Esophagus muscularis mucosa (tissue), 4 donors: ENCODE measurements around the gene PTAR1. TPM values are rescaled to one million over a fixed set of nuclear protein-coding genes. Genes with fewer than 3 reads are reported as not detected.

Experiments
- DNase-seq: peaks from one replicate; pipeline ENCODE4 v3.0.0-alpha.2; 2017; ENCODE audit errors: extremely low spot score
- H3K27ac ChIP-seq, 4 donors: fragments of 200-600 bp; sonication (generic); replicated peaks in 1 of 4; 1 replicate in 3 of 4; 2 replicates in 1 of 4; pipeline ENCODE4 v1.5.1; 2016 to 2019; ENCODE audit warnings: mild to moderate bottlenecking in 1 of 4
- H3K27me3 ChIP-seq, 4 donors: fragments of 200-600 bp; sonication (generic); one replicate each; pipeline versions ENCODE4 v1.5.1 to v1.6.0; 2016 to 2019
- H3K36me3 ChIP-seq, 4 donors: fragments of 200-600 bp; sonication (generic); one replicate each; pipeline ENCODE4 v1.5.1; 2016 to 2019
- H3K4me1 ChIP-seq, 4 donors: fragments of 200-600 bp; sonication (generic); one replicate each; pipeline ENCODE4 v1.5.1; 2016 to 2019
- H3K4me3 ChIP-seq, 4 donors: fragments of 200-600 bp; sonication (generic); 1 replicate in 2 of 4; 2 replicates in 2 of 4; pipeline ENCODE4 v1.5.1; 2016 to 2019; ENCODE audit warnings: mild to moderate bottlenecking in 4 of 4, moderate library complexity in 1 of 4
- H3K9me3 ChIP-seq, 4 donors: fragments of 200-600 bp; sonication (generic); 1 replicate in 3 of 4; 2 replicates in 1 of 4; pipeline ENCODE4 v1.5.1; 2016 to 2019
- CTCF ChIP-seq, 3 experiments: fragments of 200-600 bp in 2 of 3; fragments of 450-650 bp in 1 of 3; sonication (generic) in 2 of 3; IDR thresholded peaks; one replicate each; pipeline ENCODE4 v1.5.1; 2017 to 2019; ENCODE audit warnings: antibody characterized with exemption in 3 of 3, mild to moderate bottlenecking in 2 of 3, moderate library complexity in 1 of 3
- EP300 ChIP-seq: sonication (generic); formaldehyde crosslinking; IDR thresholded peaks from one replicate; pipeline ENCODE4 v1.6.1; 2017; ENCODE audit warnings: antibody characterized with exemption
- POLR2A ChIP-seq: fragments of 450-650 bp; IDR thresholded peaks from one replicate; pipeline ENCODE4 v1.6.1; 2017; ENCODE audit warnings: antibody characterized with exemption, moderate library complexity, mild to moderate bottlenecking, low read depth
- POLR2AphosphoS5 ChIP-seq, 2 donors: sonication (generic); formaldehyde crosslinking; IDR thresholded peaks; one replicate each; pipeline ENCODE4 v1.6.1; 2017; ENCODE audit warnings: antibody characterized with exemption in 2 of 2
- WGBS: methylation state at CpG from one replicate; pipeline ENCODE4 v1.1.5; 2018; 5-methylcytosine and 5-hydroxymethylcytosine counted together
- intact Hi-C: fragments of 100-400 bp; cut with DNase I; formaldehyde crosslinking; loops from one replicate; pipeline ENCODE4 v1.15.1; 2023
- total RNA-seq, 4 donors: library from RNA; depleted of rRNA; stranded (reverse); fragments of >200 nt; gene quantifications; one replicate each; pipeline versions ENCODE4 v1.1.0 to v1.2.1, GENCODE V29; 2016

The PTAR1 gene
- total RNA-seq, 4 donors from 2014 or later, result 47.7 to 68.5 (median 49.7) TPM

- 84% methylated on average over 2 of the region's 2 CpGs for WGBS
- H3K36me3 ChIP-seq, result no peaks in the 10 kb centered on the region
These were observed 62.3 kb downstream of the PTAR1 start for GRCh38 chr9:69697475-69697874.

GRCh38 chr9:69696802-69697201 lies 63.0 kb downstream of the PTAR1 start:
- WGBS, result 94% methylated on average over 2 of the region's 2 CpGs
- H3K9me3 ChIP-seq, result peaks cover 0 to 33% (median 25%) of the 10 kb centered on the region in 4 donors
- no peaks in the 10 kb centered on the region for H3K4me1 ChIP-seq
- no peak for DNase-seq
- no peaks in the 10 kb centered on the region for H3K36me3 ChIP-seq
- no peak overlapping the region for H3K27ac ChIP-seq
- intact Hi-C loops, result no loop called here
- no peak for TF ChIP-seq EP300
- TF ChIP-seq CTCF (IDR thresholded peaks at IDR 0.05), result no peak
- no peak for TF ChIP-seq POLR2A
- TF ChIP-seq POLR2AphosphoS5 (IDR thresholded peaks at IDR 0.05), result no peak
- no peaks in the 10 kb centered on the region for H3K27me3 ChIP-seq
- no peak overlapping the region for H3K4me3 ChIP-seq

More at GRCh38 chr9:69697475-69697874, 62.3 kb downstream of the PTAR1 start:
- no peak for TF ChIP-seq POLR2AphosphoS5 (IDR thresholded peaks at IDR 0.05)
- no peak for TF ChIP-seq POLR2A
- no peak for TF ChIP-seq EP300
- TF ChIP-seq CTCF (IDR thresholded peaks at IDR 0.05), result no peak
- Histone ChIP-seq H3K4me1 (no peaks in the 10 kb centered on the region), H3K27ac (no peak overlapping the region), H3K4me3 (no peak overlapping the region), H3K27me3 (no peaks in the 10 kb centered on the region), H3K9me3 (peaks cover 0 to 40% (median 32%) of the 10 kb centered on the region in 4 donors)
- no peak for DNase-seq
- intact Hi-C loops, result no loop called here

GRCh38 chr9:69689991-69690538 lies 69.7 kb downstream of the PTAR1 start:
- no peak for TF ChIP-seq EP300
- no peak for TF ChIP-seq CTCF (IDR thresholded peaks at IDR 0.05)
- TF ChIP-seq POLR2AphosphoS5 (IDR thresholded peaks at IDR 0.05), result no peak
- no peak for TF ChIP-seq POLR2A
- Histone ChIP-seq H3K9me3 (peaks cover 0 to under 1% (median 0%) of the 10 kb centered on the region in 4 donors), H3K4me1 (no peaks in the 10 kb centered on the region), H3K27ac (no peak overlapping the region), H3K27me3 (no peaks in the 10 kb centered on the region), H3K4me3 (no peak overlapping the region), H3K36me3 (no peaks in the 10 kb centered on the region)
- intact Hi-C loops, result no loop called here
- WGBS, result 70% methylated on average over 2 of the region's 2 CpGs
- no peak for DNase-seq

- H3K4me1 ChIP-seq, result no peaks in the 10 kb centered on the region
- DNase-seq, result no peak
- H3K4me3 ChIP-seq, result no peak overlapping the region
- H3K27me3 ChIP-seq, result no peaks in the 10 kb centered on the region
- no peak for TF ChIP-seq POLR2AphosphoS5 (IDR thresholded peaks at IDR 0.05)
- intact Hi-C loops, result no loop called here
- no peaks in the 10 kb centered on the region for H3K9me3 ChIP-seq
- no peak overlapping the region for H3K27ac ChIP-seq
- H3K36me3 ChIP-seq, result no peaks in the 10 kb centered on the region
- WGBS, result 84% methylated on average over 5 of the region's 5 CpGs
These were observed 75.9 kb downstream of the PTAR1 start for GRCh38 chr9:69683927-69684326.

- H3K36me3 ChIP-seq, result no peaks in the 10 kb centered on the region
- no peaks in the 10 kb centered on the region for H3K27me3 ChIP-seq
- no peak overlapping the region for H3K4me3 ChIP-seq
- 82% methylated on average over 4 of the region's 4 CpGs for WGBS
- no peak for TF ChIP-seq POLR2A
- no peak for TF ChIP-seq CTCF (IDR thresholded peaks at IDR 0.05)
- TF ChIP-seq POLR2AphosphoS5 (IDR thresholded peaks at IDR 0.05), result no peak
- TF ChIP-seq EP300, result no peak
- no peak for DNase-seq
- H3K27ac ChIP-seq, result no peak overlapping the region
- no peaks in the 10 kb centered on the region for H3K9me3 ChIP-seq
- intact Hi-C loops, result loop anchor here (10.0 kb wide), 2 partner anchors 254 to 576 kb away; partner anchors contain the start of gene SMC5
- no peaks in the 10 kb centered on the region for H3K4me1 ChIP-seq
These were observed 80.8 kb downstream of the PTAR1 start for GRCh38 chr9:69678843-69679538.
